T-helper 9 cell (primary cell): ENCODE measurements around the gene HAP1.
"Not testable (repeated sequence)": the region's sequence is repeated elsewhere in the genome, so short reads cannot be mapped to it uniquely, and the experiment has no call there.

Source experiments
- DNase-seq: peaks from one replicate; pipeline ENCODE4 v3.0.0-alpha.2; 2020

HAP1 gene

DNA sequence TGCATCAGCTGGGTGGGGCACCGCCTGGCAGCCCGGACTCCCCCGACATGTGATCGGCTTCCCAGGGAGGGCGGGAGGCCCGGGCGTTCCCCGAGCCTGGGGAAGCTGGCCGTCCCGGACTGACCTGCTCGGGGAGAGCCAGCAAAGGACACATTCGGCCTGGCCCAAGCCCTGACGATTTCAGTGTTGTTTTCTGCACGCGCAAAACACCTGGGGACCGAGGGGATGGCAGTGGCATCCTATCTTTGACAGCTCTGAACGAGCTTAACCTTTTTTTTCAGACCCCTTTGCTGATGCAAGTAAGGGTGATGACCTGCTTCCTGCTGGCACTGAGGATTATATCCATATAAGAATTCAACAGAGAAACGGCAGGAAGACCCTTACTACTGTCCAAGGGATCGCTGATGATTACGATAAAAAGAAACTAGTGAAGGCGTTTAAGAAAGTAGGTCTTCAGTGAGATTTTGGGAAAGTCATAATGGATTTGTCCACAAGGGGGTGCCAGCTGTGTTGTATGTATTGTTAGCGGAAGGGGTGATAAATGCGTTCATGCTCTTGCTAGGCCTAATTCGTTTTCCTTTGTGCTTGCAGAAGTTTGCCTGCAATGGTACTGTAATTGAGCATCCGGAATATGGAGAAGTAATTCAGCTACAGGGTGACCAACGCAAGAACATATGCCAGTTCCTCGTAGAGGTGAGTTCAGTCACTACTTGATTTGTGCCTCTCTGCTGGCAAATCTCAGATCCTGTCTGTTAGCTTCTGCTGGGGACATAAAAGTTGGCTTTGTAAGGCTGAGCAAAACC, 44.7 kb downstream of the HAP1 start:
- no peak for DNase-seq

DNA sequence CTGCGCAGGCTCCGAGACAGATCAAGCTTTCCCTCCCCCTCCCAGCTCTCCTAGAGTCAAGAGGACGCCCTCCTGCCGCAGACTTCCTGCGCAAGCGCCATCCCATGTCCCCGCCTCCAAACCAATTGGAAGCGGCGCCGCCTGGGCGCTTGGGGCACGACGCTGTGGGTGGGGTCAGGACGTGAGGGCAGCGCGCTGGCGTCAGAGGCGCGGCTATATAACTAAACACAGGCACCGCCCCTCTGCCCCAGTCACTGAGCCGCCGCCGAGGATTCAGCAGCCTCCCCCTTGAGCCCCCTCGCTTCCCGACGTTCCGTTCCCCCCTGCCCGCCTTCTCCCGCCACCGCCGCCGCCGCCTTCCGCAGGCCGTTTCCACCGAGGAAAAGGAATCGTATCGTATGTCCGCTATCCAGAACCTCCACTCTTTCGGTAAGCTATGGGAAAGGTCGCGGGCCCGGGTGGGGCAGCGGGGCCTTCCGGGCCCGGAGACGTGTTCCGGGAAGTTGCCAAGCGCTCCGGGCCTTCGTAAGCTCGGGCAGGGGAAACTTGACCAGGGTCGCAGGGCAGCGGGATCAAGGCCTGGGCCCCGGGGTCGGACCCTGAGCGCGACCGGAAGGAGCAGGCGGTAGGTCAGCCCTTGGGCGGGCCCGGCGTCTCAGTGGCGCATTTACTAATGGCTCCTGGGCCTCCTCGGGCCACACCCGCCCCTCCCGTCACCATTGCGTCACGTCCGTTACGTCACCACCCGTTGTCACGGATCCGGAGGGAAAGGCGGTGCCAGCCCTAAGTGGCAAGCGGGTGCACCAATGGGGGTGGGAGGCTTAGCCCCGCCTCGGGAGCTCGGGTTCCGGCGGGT, 45.6 kb downstream of the HAP1 start, which contains the start of gene EIF1:
TSS of gene EIF1 (plus strand) at position 245 of the 856 bp plus-strand sequence. CDS start at position 399, 154 bp downstream.
- DNase-seq: peak; percentile 99

DNA sequence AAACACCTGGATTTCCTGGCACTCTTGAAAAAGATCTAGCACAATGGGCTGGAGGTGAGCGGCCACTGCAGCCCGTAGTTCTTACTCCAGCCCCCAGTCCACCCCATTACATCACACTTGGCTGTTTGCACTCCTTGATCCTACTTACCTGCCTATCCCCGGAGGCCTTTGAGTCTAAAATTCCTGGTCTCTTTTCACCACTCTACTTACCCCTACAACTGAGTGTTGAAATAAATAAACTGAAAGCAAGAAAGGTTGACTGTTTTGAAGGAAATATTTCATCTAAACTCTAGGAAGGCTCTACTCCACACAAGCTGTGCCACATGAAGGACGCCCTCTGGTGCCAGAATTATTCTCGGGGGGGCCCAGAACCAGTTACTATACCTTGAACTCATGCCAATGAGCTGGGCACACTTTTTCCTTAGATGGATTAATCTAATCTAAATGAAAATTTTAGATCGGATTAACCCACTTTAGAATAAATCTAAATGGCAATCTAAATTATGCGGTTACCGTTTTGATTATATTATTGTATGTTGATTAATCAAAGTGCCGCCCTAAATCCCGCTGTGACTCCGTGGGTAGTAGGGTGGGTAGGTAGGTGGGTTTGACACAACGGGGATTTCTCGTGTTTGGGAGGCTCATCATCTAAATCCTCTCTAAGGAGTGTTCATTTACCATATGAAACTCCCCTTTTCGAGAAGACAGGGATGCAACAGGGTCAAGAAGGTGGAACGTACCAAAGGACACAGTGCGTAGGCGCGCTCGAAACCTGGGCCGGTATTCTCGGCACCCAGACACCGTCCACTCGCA, 46.4 kb downstream of the HAP1 start:
- DNase-seq: peak; percentile 47

DNA sequence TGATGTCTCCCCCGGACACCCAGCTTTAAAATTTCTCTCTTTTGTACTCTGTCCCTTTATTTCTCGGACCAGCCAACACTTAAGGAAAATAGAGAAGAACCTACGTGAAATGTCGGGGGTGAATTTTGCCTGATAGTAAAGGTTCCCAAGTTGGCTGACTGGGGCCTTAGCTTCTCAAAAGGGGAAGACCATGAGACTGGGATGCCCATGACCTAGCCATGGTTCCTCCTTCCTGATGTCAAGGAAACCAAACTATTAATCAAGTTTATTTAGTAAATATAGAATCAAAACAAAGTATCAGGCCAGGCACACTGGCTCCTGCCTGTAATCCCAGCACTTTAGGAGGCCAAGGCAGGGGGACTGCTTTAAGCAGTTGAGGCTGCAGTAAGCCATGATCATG, 48.2 kb downstream of the HAP1 start:
- DNase-seq: no peak

DNA sequence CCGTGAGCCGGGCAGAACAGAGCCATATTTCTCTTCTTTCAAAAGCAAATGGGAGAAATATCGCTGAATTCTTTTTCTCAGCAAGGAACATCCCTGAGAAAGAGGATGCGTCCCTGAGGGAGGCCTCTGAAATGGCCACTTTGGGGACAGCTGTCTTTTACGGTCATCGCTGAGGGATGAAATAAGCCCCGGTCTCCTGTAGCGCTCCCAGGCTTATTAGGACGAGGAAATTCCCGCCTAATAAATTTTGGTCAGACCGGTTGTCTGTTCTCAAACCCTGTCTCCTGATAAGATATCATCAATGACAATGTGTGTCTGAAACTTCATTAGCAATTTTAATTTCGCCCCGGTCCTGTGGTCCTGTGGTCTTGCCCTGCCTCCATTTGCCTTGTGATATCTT, 48.7 kb downstream of the HAP1 start:
- not testable (repeated sequence) for DNase-seq

DNA sequence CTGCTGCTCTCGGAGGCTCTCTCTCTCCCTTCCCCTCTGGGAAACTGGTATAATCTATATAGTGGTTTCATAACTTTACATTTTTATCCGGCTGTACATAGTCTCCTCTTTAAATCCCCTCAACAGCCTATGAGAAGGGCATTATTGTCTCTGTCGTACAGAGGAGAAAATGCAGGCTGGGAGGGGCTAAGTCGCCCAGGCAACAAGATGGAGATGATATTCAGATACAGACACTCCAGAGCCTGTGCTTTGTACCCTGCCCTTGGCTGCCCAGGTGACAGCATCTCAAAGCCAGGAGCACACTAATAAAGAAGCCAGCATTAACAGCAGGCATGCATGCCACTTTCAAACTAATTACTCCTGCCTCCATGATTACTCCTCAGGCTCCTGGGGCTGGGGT, 50.4 kb downstream of the HAP1 start:
- no peak for DNase-seq

DNA sequence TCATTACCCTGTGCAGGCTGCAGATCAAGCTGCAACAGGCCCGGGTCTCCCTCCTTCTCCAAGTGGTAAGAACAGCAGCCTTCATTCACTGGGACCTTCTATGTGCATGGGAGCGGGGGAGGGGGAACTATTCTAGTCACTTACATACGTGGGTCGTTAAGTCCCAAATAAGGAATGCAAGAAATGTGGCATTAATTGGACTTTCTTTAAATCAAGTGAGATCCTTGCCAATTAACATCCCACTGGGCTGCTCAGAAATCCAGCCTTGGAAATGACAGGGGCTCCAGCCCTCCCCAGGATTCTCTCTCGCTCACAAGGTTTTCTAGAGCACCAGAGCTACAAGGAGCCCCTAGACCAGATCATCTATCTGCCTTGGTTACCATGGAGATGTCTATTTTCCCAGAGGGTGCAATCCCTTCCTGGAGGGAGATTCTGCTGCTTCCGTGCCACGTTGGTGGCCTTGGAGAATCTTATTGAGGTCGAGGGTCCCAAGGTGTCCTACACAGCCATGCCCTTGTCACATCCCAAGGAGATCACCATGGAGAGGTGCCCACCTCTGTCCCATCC, 50.9 kb downstream of the HAP1 start:
- no peak for DNase-seq

DNA sequence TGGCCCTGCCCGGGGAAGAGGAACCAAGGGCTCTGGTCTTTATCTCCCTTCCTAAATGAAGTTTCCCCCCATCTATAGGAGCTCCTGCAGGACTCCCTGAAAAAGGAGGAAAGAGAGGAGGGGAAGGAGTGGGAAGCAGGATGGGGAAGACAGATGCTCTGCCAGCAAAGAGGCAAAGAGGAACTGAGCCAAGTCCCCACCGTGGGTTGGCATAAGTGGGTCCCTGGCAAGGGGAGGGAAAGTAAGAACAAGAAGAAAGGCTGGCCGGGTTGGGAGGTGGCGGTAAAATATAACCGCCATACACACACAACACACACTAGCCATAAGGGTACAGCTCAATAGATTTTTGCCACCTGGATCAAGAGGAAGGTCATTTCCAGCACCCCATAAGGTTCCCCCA, 51.8 kb downstream of the HAP1 start:
- no peak for DNase-seq

DNA sequence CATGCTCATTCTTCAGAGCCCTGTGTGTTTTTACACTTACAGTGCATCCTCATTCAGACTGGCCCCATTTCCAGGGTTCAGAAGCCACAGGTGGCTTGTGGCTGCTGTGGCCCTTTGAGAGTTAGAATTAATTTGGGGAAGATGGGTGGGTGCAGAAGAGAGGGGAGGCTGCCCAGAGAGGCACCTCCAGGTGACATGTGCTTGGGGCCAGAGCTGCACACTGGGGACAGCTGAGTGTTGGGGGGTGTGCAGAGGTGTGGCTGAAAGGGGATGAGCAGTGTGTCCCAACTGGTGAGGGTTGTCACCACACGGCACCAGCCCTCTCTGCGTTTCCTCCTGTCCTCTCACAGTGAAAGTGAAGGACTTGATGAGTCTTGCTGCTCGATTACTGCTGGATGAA, 52.7 kb downstream of the HAP1 start:
- no peak for DNase-seq

DNA sequence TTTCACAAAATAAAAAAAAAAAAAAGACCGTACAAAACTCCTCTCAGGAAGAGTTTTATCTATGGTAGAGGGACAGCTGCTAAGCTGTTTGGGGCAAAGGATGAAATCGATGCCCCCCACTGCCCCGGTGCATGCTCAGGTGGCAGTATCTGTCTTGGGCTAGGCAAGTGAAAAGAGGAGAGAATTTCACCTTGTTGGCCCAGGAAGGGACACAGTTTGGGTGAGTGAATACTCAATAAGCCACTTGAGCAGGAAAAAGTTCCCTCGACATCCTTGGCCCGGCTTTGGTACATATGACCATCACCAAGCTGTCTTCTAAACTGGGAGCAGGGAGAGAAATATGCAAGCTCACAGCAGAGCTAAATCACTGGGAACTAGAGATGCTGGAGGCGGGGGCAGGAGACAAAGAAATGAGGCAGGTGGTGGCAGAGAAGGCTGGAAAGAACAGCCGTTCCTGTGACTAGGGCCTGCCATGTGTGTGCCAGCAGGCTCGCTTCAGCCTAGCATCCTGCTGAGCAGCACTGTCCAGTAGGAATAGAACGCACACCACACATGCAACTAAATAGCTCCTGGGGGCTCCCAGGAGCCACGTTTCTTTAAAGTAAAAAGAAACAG, 53.9 kb downstream of the HAP1 start:
- no peak for DNase-seq

DNA sequence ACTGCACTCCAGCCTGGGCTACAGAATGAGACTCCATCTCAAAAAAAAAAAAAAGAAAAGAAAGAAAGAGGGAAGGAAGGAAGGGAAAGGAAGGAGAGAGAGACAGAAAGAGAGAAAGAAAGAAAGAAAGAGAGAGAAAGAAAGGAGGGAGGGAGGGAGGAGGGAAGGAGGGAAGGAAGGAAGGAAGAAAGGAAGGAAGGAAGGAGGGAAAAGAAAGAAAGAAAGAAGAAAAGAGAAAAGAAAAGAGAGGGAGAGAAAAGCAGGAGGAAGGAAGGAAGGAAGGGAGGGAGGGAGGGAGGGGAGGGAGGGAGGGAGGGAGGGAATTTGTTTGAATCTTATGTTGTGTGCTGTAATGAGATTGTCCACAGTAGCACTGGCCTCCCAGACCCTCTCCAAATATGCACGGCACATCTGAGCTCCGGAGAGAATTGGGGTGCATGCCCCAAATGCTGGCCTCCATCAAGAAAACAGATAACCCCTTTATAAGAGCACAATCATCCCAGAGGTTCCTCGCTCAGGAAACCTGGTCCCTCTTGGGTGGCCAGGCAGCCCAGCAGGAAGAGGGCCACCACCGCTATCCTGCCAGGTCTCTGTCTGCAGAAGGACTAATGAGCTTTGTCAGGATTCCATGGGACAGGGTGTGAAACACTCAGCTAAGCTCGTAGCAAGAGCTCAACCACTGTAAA, 54.6 kb downstream of the HAP1 start:
- no peak for DNase-seq

DNA sequence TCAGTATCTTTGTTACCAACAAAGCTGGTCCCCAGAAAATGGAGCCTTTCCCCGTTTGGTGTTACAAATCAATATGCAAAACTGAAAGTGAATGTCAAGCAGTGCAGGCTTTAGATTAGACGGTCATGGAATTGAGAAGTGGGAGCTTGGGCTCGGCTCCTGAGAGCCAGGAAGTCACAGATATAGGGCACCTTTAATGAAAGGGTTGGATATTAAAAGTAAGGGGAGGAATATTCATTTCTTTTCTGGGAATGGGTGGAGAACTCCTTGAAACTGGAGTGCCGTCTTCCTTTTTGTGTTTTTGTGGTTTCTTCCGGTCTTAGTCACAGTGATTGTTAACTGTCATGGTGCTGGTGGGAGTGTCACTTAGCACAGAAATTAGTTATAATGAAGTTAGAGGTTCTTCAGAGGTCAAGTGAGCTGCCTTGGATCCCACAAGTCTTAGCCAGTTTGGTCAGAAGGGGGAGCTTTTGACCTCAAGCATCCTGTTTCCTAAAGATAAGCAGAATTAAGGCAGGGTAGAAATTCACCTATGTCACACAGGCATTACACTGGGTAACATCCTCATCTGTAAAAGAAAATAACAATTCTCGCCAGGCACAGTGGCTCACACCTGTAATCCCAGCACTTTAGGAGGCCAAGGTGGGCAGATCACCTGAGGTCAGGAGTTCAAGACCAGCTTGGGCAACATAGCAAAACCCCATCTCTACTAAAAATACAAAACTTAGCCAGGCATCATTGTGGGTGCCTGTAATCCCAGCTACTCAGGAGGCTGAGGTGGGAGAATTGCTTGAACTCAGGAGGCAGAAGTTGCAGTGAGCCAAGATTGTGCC, 55.3 kb downstream of the HAP1 start:
- no peak for DNase-seq

DNA sequence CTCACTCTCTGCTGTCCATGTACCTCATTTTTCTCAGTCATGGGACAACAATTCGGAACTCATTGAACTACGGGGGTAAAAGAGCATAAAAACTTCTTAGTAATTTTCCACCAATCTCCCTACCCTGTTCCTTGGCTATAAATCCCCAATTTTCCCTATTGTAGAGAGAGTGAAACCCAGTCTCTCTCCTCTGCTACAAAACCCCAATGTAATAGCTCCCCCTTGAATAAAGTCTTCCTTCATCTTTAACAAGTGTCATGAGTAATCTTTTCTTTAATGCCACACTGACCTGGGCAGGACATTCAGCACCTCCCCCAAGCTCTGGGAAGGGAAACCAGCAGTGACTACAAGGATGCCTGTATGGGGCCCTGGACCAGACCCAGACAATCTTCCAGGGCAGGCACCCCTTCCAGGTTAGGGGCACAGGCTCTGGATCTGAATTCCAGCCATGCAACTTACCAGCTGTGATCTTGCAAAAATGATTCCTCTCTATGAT, 56.0 kb downstream of the HAP1 start:
- no peak for DNase-seq

DNA sequence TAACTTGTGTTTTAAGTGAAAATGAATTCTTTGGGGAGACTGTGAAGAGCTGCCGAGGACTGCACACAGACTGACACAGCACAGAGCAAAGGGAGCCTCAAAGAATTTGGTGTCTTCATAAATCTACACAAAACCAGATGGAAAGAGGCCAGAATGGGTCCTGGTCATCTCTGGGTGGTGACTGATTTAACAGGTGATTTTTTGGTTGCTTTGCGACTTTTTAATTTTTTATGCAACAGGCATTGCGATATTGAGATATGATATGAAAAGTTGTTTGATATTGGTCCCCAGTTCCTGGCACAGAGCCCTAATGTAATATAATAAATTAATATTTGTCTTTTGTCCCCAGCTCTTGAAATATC, 58.4 kb downstream of the HAP1 start:
- DNase-seq: no peak

DNA sequence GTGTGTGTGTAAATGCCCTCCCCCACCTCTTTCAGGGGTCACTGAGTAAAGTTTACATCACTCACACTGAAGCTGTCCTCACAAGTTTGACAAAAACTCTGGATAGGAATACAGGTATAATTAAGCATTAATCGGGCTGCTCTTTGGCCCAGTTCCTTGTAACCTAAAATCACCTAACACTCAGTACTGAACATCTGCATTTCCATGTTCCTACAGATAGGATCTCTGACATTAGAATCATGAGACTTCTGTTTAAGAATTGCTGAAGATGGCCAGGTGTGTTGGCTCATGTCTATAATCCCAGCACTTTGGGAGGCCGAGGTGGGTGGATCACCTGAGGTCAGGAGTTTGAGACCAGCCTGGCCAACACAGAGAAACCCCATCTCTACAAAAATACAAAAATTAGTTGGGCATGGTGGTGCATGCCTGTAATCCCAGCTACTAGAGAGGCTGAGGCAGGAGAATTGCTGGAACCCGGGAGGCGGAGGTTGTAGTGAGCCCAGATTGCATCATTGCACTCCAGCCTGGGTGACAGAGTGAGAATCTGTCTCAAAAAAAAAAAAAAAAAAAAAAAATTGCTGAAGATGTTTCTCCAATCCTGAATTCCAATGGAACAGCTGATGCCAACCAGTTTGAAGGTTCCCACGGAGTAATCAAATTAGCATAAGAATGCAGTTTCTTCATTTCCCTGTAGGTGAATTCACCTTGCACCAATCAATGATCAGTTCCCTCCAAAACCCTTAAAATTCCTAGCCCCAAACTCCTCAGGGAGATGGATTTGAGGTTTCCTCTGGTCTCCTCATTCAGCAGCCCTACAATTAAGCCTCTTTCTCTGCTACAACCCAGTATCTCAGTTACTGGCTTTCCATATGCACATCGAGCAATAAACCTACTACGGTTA, 59.0 kb downstream of the HAP1 start:
- DNase-seq: not testable (repeated sequence)
